Stimulated activated naive CD8-positive, alpha-beta T cell treated with anti-CD3 and anti-CD28 coated beads, Interleukin-15, Interleukin-2, amounts not matched to agents 100 U/mL and 50 U/mL, for 24 hours (primary cell): ENCODE data around the gene PDPR.
"Not testable (repeated sequence)": the region's sequence is repeated elsewhere in the genome, so short reads cannot be mapped to it uniquely, and the experiment has no call there.

Experiments used
- ATAC-seq: fragments of 150-1000 bp; cut with Tn5 transposase; one replicate; pipeline ENCODE4 v1.10.0; 2021
- DNase-seq: peaks from one replicate; pipeline ENCODE4 v3.0.0; 2021

The PDPR gene

GRCh38 chr16:70113982-70114826 lies at the start of gene PDPR:
Gene PDPR (plus strand): TSS chr16:70114332. CDS start chr16:70120493, 6,161 bp downstream.
- ATAC-seq: peak; percentile 92
- peak; percentile 94 for DNase-seq

- DNase-seq: peak; percentile 68
Observed at GRCh38 chr16:70064841-70065370, 49.2 kb upstream of the PDPR start.

DNA sequence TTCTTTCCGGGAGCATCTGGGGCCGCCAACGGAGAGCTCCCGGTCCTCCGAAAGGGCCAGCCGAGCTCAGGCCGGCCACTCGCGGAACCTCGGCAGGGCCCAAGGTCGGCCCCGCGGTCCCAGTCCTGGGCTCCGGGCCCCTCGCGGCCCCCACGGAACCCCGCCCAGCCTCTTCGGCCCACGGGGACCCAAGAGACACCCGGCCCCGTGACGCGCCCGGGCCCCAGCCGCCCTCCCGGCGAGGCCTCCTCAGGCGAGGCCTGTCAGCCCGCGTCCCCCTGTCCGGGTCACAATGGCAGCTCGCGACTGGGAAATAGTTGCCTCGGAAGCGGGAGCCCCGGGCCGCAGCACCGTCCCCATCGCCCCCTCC lies 48.8 kb upstream of the PDPR start:
- peak; percentile 30 for ATAC-seq
- DNase-seq: not testable (repeated sequence)

More at GRCh38 chr16:70064841-70065370, 49.2 kb upstream of the PDPR start:
- peak; percentile 37 for ATAC-seq

- DNase-seq (peak; percentile 94), ATAC-seq (peak; percentile 96)
Observed at GRCh38 chr16:70065746-70066658, 48.1 kb upstream of the PDPR start.

DNA sequence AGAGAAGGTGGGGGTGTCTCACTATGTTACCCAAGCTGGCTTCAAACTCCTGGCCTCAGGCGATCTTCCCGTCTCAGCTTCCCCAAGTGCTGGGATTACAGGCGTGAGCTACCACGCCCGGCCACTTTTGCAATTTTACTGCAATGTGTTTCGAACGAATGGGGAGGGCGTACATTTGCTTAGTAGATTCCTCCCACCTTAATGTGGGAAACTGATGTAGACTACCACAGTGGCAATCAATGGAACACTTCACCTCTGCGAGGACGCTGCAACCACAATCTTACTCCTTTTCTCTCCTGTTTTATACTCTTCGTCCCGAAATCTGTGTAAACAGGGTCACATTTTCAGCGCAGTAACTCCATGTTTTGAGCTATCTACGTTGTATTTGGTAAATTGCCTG lies 47.4 kb upstream of the PDPR start:
- ATAC-seq, DNase-seq: not testable (repeated sequence)

- not testable (repeated sequence) for ATAC-seq, DNase-seq
Observed at GRCh38 chr16:70079081-70079480, 35.1 kb upstream of the PDPR start.

DNA sequence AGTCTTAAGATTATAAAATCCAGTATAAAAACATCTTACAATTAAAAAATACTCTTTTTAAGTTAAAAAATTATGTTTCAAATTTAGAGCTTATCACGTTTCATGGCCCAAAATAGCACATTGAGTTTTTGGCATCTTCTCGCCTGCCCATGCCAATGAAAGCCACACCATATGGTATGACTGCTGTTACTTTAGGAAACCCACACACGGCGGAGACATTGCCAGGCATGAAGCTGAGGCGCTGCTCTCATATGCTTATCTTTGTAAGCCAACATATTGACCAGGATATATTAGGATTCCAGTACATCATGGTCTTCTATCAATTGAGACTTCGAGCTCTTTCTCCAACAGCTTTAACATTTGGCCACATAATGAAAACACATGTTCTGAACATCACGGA lies 32.9 kb upstream of the PDPR start:
- not testable (repeated sequence) for DNase-seq, ATAC-seq

DNA sequence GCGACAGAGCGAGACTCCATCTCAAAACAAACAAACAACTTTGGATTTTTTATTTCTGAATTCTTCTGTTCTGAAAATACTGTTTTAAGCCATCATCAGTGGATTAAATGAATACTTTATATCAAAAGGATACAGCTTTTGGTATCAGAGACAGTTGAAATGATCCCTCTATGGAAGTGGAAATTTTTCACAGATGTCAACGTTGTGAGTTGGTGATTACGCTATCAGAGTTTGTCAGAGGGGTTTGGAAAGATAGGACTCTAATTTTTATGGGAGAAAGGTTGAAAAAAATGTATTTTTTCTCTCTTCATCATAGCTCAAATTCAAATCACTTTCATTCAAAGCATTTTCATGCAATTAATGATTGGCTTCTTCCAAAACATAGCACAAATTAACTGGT lies 30.2 kb upstream of the PDPR start:
- not testable (repeated sequence) for ATAC-seq, DNase-seq

- ATAC-seq, DNase-seq: not testable (repeated sequence)
Observed at GRCh38 chr16:70088160-70088559, 26.0 kb upstream of the PDPR start.

GRCh38 chr16:70088877-70089276 lies 25.3 kb upstream of the PDPR start:
- not testable (repeated sequence) for DNase-seq, ATAC-seq

DNA sequence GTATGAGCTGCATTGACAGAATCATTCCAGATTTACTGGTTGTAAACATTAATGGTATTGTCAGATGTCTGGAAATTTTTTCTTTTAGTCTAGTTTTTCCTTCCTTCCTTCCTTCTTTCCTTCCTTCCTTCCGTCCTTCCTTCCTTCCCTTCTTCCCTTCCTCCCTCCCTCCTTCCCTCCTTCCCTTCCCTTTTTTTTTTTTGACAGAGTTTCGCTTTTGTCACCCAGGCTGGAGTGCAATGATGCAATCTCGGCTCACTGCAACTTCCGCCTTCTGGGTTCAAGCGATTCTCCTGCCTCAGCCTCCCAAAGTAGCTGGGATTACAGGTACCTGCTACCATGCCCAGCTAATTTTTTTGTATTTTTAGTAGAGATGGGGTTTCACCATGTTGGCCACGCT lies 24.8 kb upstream of the PDPR start:
- ATAC-seq, DNase-seq: not testable (repeated sequence)

DNA sequence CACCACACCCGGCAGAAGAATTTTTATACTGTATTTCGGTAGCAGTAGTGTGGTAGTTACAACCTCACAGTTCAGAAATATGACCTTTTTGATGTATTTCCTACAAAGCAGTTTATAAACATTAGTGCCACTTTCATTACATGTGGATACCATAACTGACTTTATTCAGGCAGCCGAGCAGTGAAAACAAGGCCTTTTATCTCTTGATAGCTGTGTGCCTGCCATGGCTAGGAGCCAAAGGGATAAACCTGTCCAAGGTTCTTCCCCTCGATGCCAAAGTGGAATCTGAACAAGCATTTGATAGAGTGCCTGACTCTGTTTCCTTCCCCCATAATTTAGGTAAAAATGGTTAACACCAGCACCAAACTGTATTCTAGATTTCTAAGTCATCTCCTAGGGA lies 23.0 kb upstream of the PDPR start:
- not testable (repeated sequence) for ATAC-seq, DNase-seq

DNA sequence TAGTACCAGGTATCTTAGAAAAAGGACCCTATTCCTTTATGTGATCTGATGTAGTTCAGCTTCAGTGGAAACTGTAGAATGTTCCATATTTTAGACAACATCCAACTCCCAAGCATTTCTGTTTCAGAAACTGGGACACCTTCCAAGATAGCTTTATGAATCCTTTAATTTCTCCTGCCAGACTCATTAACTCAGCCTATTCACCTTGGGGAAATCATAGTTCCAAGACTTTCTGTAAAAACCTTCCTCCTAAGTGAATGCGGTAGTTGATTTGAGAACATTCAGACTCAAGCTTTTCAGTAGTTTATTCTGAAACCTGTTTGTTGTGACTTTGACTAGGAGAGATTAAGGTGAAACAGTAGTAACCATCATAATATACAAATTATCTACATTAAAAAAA lies 20.0 kb upstream of the PDPR start:
- ATAC-seq, DNase-seq: not testable (repeated sequence)

DNA sequence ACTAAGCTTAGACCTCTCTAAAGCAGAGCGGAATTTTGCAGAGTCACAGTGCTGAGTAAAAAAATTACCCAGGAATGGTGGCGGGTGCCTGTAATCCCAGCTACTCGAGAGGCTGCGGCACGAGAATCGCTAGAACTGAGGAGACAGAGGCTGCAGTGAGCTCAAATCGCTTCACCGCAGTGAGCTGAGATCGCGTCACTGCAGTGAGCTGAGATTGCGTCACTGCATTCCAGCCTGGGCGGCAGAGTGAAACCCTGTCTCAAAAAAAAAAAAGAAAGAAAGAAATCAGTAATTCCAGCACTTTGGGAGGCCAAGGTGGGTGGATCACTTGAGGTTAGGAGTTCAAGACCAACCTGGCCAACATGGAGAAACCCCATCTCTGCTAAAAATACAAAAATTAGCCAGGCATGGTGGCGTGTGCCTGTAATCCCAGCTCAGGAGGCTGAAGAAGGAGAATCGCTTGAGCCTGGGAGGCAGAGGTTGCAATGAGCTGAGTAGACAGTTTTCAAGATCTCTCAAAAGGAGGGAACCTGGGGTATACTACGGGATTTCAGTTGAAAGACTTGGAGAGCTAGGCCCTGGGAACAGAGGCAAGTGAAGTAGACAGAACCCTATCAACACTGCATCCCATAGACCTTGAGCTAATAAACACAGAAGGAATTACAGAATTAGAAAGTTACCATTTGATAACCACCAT lies 4.4 kb upstream of the PDPR start:
- not testable (repeated sequence) for ATAC-seq, DNase-seq

DNA sequence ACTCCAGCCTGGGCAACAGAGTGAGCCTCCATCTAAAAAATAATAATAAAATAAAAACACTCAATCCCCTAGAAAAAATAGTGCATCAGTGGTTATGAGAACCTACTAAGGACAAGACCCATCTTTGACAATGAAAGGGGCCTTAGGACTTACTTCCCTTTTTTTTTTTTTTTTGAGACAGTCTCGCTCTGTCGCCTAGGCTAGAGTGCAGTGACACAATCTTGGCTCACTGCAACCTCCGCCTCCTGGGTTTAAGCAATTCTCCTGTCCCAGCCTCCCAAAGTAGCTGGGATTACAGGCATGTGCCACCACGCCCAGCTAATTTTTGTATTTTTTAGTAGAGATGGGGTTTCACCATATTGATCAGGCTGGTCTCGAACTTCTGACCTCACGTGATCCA lies 2.0 kb upstream of the PDPR start:
- ATAC-seq, DNase-seq: not testable (repeated sequence)

DNA sequence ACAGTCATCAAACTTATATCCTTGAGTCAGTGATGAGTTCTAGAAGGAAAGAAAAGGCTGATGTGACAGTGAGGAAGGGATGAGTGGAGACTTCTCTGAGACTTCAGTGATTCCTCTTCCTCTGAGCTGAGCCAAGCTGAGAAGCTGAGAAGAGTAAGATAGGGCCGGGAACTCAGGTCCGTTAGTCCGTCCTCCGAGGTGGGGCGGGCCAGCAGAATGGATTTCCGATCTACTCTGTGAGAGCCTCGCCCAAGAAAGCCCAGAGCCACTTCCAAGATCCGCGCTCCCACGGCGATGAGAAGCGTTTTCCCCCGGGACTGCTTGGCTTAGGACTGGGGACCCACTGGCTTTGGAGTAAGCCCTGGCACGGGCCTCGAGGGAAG lies 542 bp upstream of the PDPR start:
- DNase-seq: not testable (repeated sequence)
- ATAC-seq: peak; percentile 2

- not testable (repeated sequence) for DNase-seq, ATAC-seq
Observed at GRCh38 chr16:70118354-70118753, 4.2 kb downstream of the PDPR start.

- ATAC-seq, DNase-seq: not testable (repeated sequence)
Observed at GRCh38 chr16:70118776-70119175, 4.6 kb downstream of the PDPR start.

DNA sequence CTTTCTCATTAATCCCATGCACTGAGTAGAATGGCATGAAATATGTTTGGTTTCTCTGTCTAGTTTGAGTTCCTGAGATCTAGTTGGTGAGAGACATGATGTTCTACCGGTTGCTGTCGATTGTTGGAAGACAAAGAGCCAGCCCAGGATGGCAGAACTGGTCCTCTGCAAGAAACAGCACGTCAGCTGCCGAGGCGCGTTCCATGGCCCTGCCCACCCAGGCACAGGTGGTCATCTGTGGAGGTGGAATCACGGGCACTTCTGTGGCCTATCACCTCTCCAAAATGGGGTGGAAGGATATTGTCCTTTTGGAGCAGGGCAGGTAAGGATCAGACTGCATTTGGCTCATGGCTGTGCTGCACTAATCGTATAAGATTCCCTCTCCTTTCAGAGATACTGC lies 6.3 kb downstream of the PDPR start:
- not testable (repeated sequence) for ATAC-seq

DNA sequence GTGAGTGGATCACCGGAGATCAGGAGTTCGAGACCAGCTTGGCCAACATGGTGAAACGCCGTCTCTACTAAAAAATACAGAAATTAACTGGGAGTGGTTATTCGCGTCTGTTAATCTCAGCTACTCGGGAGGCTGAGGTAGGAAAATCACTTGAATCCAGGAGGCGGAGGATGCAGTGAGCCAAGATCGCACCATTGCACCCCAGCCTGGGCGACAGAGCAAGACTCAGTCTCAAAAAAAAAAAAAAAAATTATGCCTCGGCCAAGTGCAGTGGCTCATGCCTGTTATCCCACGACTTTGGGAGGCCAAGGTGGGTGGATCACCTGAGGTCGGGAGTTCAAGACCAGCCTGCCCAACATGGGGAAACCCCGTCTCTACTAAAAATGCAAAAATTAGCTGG lies 9.7 kb downstream of the PDPR start:
- not testable (repeated sequence) for ATAC-seq, DNase-seq

More for the DNA sequence above, 6.3 kb downstream of the PDPR start:
- DNase-seq: not testable (repeated sequence)

DNA sequence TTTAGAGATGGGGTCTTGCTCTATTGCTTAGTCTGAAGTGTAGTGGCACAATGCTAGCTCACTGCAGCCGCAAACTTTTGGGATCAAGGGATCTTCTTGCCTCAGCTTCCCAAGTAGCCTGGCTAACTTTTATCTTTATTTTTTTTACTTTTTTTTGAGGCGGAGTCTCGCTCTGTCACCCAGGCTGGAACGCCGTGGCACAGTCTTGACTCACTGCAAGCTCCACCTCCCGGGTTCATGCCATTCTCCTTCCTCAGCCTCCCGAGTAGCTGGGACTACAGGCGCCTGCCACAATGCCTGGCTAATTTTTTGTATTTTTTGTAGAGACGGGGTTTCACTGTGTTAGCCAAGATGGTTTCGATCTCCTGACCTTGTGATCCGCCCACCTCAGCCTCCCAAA lies 12.1 kb downstream of the PDPR start:
- not testable (repeated sequence) for ATAC-seq, DNase-seq
